Activated B cell treated with CpG ODN at 0.5 μM for 24 hours (primary cell): ENCODE measurements around the gene SNRNP40. TPM values are rescaled to one million over a fixed set of nuclear protein-coding genes. Genes with fewer than 3 reads are reported as not detected.

Experiments
- ATAC-seq: fragments of 200-7000 bp; cut with Tn5 transposase; one replicate; pipeline ENCODE4 v1.10.0; 2021; ENCODE audit warnings: low read depth, mild to moderate bottlenecking, moderate library complexity
- CTCF ChIA-PET: fragments of 350-600 bp; sonication (Branson Sonifier 250); formaldehyde crosslinking; loops from one replicate; lab custom pipeline; 2021; ENCODE audit warnings: antibody characterized with exemption; lab: Charles Lee
- POLR2A ChIA-PET: fragments of 350-600 bp; sonication (Branson Sonifier 250); formaldehyde crosslinking; loops from one replicate; lab custom pipeline; 2021; ENCODE audit warnings: antibody characterized with exemption; lab: Charles Lee
- DNase-seq: peaks from one replicate; pipeline ENCODE4 v3.0.0; 2022
- H3K27ac Mint-ChIP-seq: one replicate; pipeline ENCODE4 v1.8.0; 2020; ENCODE audit warnings: mixed read lengths
- H3K27me3 Mint-ChIP-seq: one replicate; pipeline ENCODE4 v1.8.0; 2021; ENCODE audit warnings: mixed read lengths
- H3K36me3 Mint-ChIP-seq: one replicate; pipeline ENCODE4 v1.8.0; 2021; ENCODE audit warnings: low read depth, mixed read lengths
- H3K4me1 Mint-ChIP-seq: one replicate; pipeline ENCODE4 v1.8.0; 2021; ENCODE audit warnings: mixed read lengths
- H3K4me3 Mint-ChIP-seq: one replicate; pipeline ENCODE4 v1.8.0; 2020; ENCODE audit warnings: mild to moderate bottlenecking, mixed read lengths
- H3K9me3 Mint-ChIP-seq: one replicate; pipeline ENCODE4 v1.8.0; 2020; ENCODE audit warnings: mixed read lengths
- CTCF ChIP-seq: fragments of 200-600 bp; IDR thresholded peaks from one replicate; pipeline ENCODE4 v1.8.0; 2022; ENCODE audit warnings: antibody characterized with exemption, mild to moderate bottlenecking
- intact Hi-C: fragments of 100-400 bp; cut with micrococcal nuclease; formaldehyde crosslinking; loops from one replicate; pipeline ENCODE4 v1.15.1; 2024
- total RNA-seq: library from RNA; stranded (reverse); gene quantifications from 2 replicates; pipeline ENCODE4 v1.2.3, GENCODE V29; 2022

Gene SNRNP40
- total RNA-seq, 1 donor from 2014 or later = 85.1 TPM

- POLR2A ChIA-PET = no interaction called here
- Mint-ChIP-seq H3K27ac (no peak overlapping the region), H3K27me3 (peaks cover 44% of the 10 kb centered on the region)
These were observed 58.0 kb downstream of the SNRNP40 start for GRCh38 chr1:31238612-31238985.

GRCh38 chr1:31234870-31235269 lies 61.7 kb downstream of the SNRNP40 start:
- H3K4me1 Mint-ChIP-seq = peaks cover 8% of the 10 kb centered on the region
- H3K4me3 Mint-ChIP-seq = no peak overlapping the region
- H3K9me3 Mint-ChIP-seq = no peaks in the 10 kb centered on the region
- no peak overlapping the region for H3K27ac Mint-ChIP-seq
- ChIA-PET POLR2A (no interaction called here), CTCF (no interaction called here)
- ATAC-seq (no peak), DNase-seq (no peak)
- H3K27me3 Mint-ChIP-seq = peaks cover 32% of the 10 kb centered on the region
- no peaks in the 10 kb centered on the region for H3K36me3 Mint-ChIP-seq
- TF ChIP-seq CTCF = no peak
- intact Hi-C loops = no loop called here

More at GRCh38 chr1:31238612-31238985, 58.0 kb downstream of the SNRNP40 start:
- Mint-ChIP-seq H3K9me3 (no peaks in the 10 kb centered on the region), H3K4me1 (peaks cover 22% of the 10 kb centered on the region), H3K36me3 (no peaks in the 10 kb centered on the region), H3K4me3 (peak overlapping the region; percentile 65)
- CTCF ChIA-PET = no interaction called here
- intact Hi-C loops = no loop called here
- DNase-seq = no peak
- no peak for TF ChIP-seq CTCF
- no peak for ATAC-seq

- Mint-ChIP-seq H3K4me3 (no peak overlapping the region), H3K4me1 (peaks cover 8% of the 10 kb centered on the region), H3K27me3 (peaks cover 31% of the 10 kb centered on the region), H3K9me3 (no peaks in the 10 kb centered on the region), H3K36me3 (no peaks in the 10 kb centered on the region), H3K27ac (no peak overlapping the region)
- ATAC-seq (no peak), DNase-seq (no peak)
- intact Hi-C loops = no loop called here
- ChIA-PET CTCF (no interaction called here), POLR2A (no interaction called here)
- no peak for TF ChIP-seq CTCF
These were observed 62.4 kb downstream of the SNRNP40 start for GRCh38 chr1:31234123-31234708.

- no peak for TF ChIP-seq CTCF
- H3K9me3 Mint-ChIP-seq = no peaks in the 10 kb centered on the region
- no peak overlapping the region for H3K4me3 Mint-ChIP-seq
- DNase-seq (no peak), ATAC-seq (no peak)
- peaks cover 18% of the 10 kb centered on the region for H3K27me3 Mint-ChIP-seq
- intact Hi-C loops = no loop called here
- H3K4me1 Mint-ChIP-seq = no peaks in the 10 kb centered on the region
- ChIA-PET CTCF (no interaction called here), POLR2A (no interaction called here)
- H3K27ac Mint-ChIP-seq = no peak overlapping the region
- no peaks in the 10 kb centered on the region for H3K36me3 Mint-ChIP-seq
These were observed 63.9 kb downstream of the SNRNP40 start for GRCh38 chr1:31232689-31233088.

- no peak overlapping the region for H3K4me3 Mint-ChIP-seq
- H3K36me3 Mint-ChIP-seq = no peaks in the 10 kb centered on the region
- TF ChIP-seq CTCF = no peak
- ChIA-PET POLR2A (interaction anchor here (0.7 kb wide), 1 partner anchor 10 kb away, joined by 3 read pairs; no protein-coding TSS in a partner anchor), CTCF (no interaction called here)
- H3K27me3 Mint-ChIP-seq = peaks cover 18% of the 10 kb centered on the region
- H3K4me1 Mint-ChIP-seq = no peaks in the 10 kb centered on the region
- no peak overlapping the region for H3K27ac Mint-ChIP-seq
- intact Hi-C loops = no loop called here
- H3K9me3 Mint-ChIP-seq = no peaks in the 10 kb centered on the region
- ATAC-seq (no peak), DNase-seq (no peak)
These were observed 64.8 kb downstream of the SNRNP40 start for GRCh38 chr1:31231802-31232201.
